Right lung (tissue), 10 donors: ENCODE data around the gene TUBAL3. TPM values are rescaled to one million over a fixed set of nuclear protein-coding genes. Genes with fewer than 3 reads are reported as not detected.
A peak's percentile ranks its signal among the peaks of the same experiment; 100 is the strongest.

Experiments
- DNase-seq, 2 donors: peaks; one replicate each; pipeline ENCODE4 v3.0.0-alpha.2; 2013
- long read RNA-seq, 8 donors: transcript quantifications; one replicate each; lab custom pipeline, GENCODE V29; 2026
- polyA plus RNA-seq, 5 donors: library from polyadenylated mRNA; unstranded; fragments of 120-200 nt; gene quantifications; one replicate each; pipeline versions ENCODE4 v1.2.1 to v1.2.3, GENCODE V29; 2013; ENCODE audit warnings: inconsistent platforms in 1 of 5, low replicate concordance in 1 of 5; ENCODE audit not compliant: insufficient read length in 5 of 5, insufficient read depth in 1 of 5

Gene TUBAL3
- under 1 TPM in 1 of 5 donors, not detected in 4; 0.09 TPM for polyA plus RNA-seq
- long read RNA-seq, donor 1, partial matches to known transcripts, result 117 of 117 reads
- long read RNA-seq, donor 1, other reads (novel, unspliced or antisense), result 0 of 117 reads
- long read RNA-seq, donor 2, result 0 reads
- long read RNA-seq, donor 3, result 0 reads
- long read RNA-seq, donor 4, result 0 reads
- long read RNA-seq, donor 5, result 0 reads
- long read RNA-seq, donor 6, result 0 reads
- long read RNA-seq, donor 7, result 0 reads
- long read RNA-seq, donor 8, result 0 reads

GRCh38 chr10:5404208-5405041 is at the start of gene TUBAL3:
TSS of gene TUBAL3 (minus strand) at chr10:5404828. CDS start at chr10:5404792, 36 bp downstream.
- no peak for DNase-seq

GRCh38 chr10:5453749-5454489 is 49.3 kb upstream of the TUBAL3 start:
- DNase-seq, result no peak

GRCh38 chr10:5450605-5451384 is 46.2 kb upstream of the TUBAL3 start:
- no peak for DNase-seq

- no peak for DNase-seq
These were observed 45.2 kb upstream of the TUBAL3 start for GRCh38 chr10:5449823-5450222.

GRCh38 chr10:5449227-5449626 is 44.6 kb upstream of the TUBAL3 start:
- DNase-seq, result no peak

- DNase-seq, result no peak
These were observed 43.8 kb upstream of the TUBAL3 start for GRCh38 chr10:5448333-5449001.

GRCh38 chr10:5447611-5448071 is 43.0 kb upstream of the TUBAL3 start:
- DNase-seq, result no peak

- DNase-seq, result no peak
These were observed 42.4 kb upstream of the TUBAL3 start for GRCh38 chr10:5447056-5447455.

GRCh38 chr10:5446390-5446926 is 41.8 kb upstream of the TUBAL3 start:
- DNase-seq, result peak; percentile 86

- DNase-seq, result no peak
These were observed 40.4 kb upstream of the TUBAL3 start for GRCh38 chr10:5445006-5445405.

- no peak for DNase-seq
These were observed 38.8 kb upstream of the TUBAL3 start for GRCh38 chr10:5443429-5443828.

GRCh38 chr10:5442990-5443370 is 38.4 kb upstream of the TUBAL3 start:
- no peak for DNase-seq

GRCh38 chr10:5442065-5442989 is 37.7 kb upstream of the TUBAL3 start:
- peak in 1 of 2 donors; percentile 48 for DNase-seq

GRCh38 chr10:5441106-5441505 is 36.5 kb upstream of the TUBAL3 start:
- no peak for DNase-seq

- DNase-seq, result no peak
These were observed 35.6 kb upstream of the TUBAL3 start for GRCh38 chr10:5440206-5440605.

- DNase-seq, result no peak
These were observed 30.7 kb upstream of the TUBAL3 start for GRCh38 chr10:5435328-5435727.

GRCh38 chr10:5434017-5434753 is 29.6 kb upstream of the TUBAL3 start:
- DNase-seq, result no peak

GRCh38 chr10:5433182-5433581 is 28.6 kb upstream of the TUBAL3 start:
- no peak for DNase-seq

- DNase-seq, result no peak
These were observed 23.5 kb upstream of the TUBAL3 start for GRCh38 chr10:5428133-5428532.
